ENCODE data around the gene OR51F1. TPM values are rescaled to one million over a fixed set of nuclear protein-coding genes. Genes with fewer than 3 reads are reported as not detected.

OR51F1 gene

Small RNA genes within 50 kb of the gene (small RNA-seq; reads per million reads assigned to genes)
- gene RF00091 (ENCODE audit: insufficient read depth): not detected
